SH-SY5Y (cell line): ENCODE measurements around the gene AQP5.

Experiments used
- GATA2 ChIP-seq: IDR thresholded peaks from 2 replicates; pipeline ENCODE4 v1.6.1; 2011; ENCODE audit warnings: mild to moderate bottlenecking, low read depth, low read length
- GATA3 ChIP-seq: IDR thresholded peaks from 2 replicates; pipeline ENCODE4 v1.6.1; 2011; ENCODE audit warnings: low read depth, mild to moderate bottlenecking, low read length, moderate library complexity

DNA sequence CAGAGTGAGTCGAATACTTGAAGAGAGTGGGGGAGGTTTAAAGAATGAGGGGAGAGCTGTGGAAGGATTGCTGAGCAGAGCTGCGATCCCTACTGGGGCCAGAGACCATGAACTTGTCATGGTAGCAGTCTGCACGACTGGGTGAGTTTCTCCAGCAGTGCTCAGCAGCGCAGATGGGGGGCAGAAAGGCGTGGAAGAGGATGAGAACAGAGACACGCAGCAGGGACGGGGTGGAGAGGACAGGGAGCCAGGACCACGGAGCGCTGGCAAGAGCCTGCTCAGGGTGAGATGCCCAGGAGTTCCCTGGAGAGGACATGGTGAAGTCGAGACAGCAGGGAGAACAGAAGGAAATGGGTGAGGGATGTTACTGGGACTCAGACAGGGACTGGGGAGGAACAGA, 9.0 kb downstream of the AQP5 start:
- TF ChIP-seq GATA2 (no peak), GATA3 (no peak)
